ENCODE results near the gene MARVELD1.
"Not testable (repeated sequence)": the region's sequence is repeated elsewhere in the genome, so short reads cannot be mapped to it uniquely, and the experiment has no call there.

Gene MARVELD1

DNA sequence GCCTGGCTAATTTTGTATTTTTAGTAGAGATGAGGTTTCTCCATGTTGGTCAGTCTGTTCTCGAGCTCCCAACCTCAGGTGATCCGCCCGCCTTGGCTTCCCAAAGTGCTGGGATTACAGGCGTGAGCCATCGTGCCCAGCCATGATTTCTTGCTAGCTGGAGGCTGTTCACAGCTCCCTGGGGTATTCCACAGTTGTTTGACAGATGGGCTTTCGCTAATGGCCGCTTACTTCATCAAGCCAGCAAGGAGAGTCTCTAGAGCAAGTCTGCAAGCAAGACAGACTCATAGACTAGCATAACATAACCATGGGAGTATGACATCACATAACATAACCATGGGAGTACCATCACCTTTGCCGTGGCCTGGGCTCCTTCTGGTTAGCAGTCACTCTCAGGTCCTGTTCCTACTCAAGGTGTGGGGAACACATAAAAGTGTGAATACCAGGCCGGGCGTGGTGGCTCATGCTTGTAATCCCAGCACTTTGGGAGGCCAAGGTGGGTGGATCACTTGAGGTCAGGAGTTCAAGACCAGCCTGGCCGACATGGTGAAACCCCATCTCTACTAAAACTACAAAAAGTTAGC lies 15.4 kb upstream of the MARVELD1 start:
- DNase-seq: not testable (repeated sequence)

DNA sequence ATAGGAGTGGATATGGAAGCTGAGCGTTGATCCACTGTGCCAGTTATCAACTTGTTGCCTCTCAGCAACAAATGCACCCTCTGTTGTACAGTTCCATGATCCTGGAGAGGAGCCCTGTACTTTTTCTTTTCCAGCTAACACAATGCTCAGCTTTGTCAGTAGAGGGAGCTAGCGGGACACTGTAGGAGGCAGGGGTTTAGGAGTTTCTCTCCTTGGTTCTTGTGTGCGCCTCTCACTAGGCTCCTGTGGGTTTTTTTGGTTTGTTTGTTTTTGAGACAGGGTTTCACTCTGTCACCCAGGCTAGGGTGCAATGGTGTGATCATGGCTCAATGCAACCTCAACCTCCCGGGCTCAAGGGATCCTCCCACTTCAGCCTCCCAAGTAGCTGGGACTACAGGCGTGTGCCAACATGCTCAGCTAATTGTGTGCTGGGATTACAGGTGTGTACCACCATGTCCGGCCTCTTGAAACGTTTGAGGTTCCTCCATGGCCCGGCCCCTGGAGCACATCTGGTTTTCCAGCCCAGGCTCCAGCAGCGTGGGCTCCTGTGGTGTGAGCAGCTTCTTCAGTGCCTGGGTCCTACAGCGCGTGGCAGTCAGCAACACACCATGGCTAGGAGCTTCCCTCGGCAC lies 12.0 kb upstream of the MARVELD1 start:
- DNase-seq: peak; percentile 86

DNA sequence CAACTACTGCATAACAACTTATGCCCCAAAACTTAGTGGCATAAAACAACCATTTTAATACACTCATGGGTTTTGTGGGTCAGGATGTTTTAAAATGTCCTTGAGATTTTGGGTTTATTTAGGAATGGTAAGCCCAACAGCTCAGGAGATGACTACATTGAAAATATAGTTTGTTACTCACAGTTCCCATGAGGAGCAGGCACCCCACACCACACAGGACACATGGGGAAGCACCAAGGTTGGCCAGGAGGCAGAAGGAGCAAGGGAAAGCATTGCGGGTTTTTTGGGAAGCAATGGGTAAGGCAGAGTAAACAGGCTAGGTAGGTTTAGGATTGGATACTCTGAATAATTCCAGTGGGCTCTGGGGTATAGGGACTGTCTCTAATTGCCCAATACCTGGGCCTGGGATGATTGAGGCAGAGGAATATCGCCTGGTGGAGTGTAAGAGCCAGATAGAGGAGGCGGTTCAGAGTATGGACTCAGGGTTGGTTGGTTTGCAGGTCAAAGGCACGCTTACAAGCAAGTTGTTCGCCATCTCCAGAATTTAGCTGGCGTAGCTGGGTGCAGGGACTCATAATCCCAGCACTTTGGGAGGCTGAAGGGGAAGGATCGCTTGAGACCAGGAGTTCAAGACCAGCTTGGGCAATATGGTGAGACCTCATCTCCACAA lies 10.0 kb upstream of the MARVELD1 start:
- no peak for DNase-seq

DNA sequence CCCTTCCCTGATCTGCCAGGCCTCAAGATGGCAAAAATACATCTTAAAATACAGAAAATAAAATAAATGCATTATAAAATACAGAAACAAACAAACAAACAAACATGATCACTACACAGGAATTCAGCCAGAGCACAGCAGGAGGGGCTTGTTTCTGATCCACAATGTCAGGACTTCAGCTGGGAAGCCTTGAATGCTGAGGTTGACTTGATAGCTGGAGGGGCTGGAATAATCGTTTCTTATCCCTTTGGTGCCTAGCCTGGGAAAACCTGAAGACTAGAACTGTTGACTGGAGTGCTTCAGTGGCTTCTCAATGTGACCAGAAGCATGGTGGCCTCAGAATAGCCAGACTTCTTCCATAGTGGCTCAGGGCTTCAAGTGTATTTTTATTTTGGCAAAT lies 9.2 kb upstream of the MARVELD1 start:
- no peak for DNase-seq

DNA sequence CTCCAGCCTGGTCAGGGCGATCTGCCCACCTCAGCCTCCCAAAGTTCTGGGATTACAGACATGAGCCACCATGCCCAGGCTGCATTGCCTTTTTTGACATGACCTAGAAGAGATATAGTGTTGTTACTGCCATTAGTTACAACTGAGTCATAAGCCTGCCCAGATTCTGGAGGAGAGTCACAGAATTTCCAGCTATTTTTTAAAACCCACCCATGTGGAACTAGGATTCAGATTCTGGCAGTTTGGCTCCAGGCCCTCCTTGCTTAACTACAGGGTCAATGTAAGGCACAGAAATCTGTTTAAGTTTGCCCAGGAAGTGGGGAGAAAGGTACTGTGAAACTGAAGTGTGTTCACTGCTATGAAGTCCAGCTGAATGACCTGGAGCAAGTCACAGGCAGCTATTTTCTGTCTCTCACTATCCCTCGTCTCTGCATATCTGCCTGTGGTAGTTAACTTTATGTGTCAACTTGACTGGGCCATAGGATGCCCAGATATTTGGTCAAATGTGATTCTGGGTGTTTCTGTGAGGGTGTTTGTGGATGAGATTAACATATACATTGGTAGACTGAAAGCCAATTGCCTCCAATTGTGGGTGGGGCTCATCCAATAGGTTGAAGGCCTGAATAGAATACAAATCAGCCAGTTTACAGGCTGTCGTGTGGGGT lies 8.4 kb upstream of the MARVELD1 start:
- no peak for DNase-seq

DNA sequence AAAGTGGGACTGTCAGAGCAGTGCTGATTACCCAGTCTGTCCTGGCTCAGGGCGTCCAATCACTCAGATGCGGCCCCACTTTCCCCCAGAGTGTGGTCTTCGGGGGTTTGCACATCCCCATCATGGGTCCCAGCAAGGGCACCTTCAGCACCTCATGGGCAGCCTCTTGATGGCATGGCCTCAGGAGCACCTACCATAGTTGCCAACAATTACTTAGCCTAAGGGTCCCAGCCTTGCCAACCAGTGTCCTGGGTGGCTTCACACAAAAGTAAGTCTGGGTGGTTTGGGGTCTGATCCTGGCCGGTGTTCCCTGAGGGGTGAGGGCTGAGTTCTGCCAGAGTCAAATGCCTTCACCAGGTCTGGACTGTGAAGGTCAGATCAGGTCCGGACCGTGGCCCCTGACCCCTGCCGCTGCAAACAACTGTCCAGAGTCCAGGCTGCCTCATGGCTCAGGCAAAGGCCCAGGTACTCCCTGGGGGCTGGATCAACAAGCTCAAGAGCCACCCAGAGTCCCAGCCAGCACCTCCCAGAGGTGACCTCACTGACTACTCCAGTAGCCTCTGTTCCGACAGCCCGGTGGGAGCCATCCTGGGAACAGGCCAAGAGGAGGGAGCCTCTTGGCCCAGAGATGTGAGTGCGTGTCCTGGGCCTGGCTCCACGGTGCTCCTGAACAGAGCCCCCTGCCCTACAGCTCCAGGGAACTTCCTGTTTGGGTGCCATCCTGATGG lies 6.2 kb upstream of the MARVELD1 start:
- DNase-seq: no peak

DNA sequence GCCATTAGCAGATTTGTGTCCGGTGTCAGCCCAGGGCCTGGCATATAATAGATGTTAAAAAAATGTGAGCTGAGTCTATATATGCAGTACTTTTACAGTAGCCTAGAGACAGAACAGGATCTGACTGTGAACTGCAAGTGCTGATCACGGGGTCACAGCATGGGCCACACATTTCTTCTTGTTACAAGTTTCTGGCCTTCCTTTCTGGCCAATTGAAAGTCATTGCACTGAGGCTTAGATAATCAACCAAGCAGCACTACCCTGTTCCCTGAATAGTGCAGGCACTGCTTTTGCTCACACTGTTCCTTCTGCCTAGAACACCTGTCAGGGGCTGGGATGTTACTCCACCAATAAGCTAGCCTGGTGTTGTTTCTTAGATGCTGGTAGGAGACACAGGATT lies 5.4 kb upstream of the MARVELD1 start:
- no peak for DNase-seq

DNA sequence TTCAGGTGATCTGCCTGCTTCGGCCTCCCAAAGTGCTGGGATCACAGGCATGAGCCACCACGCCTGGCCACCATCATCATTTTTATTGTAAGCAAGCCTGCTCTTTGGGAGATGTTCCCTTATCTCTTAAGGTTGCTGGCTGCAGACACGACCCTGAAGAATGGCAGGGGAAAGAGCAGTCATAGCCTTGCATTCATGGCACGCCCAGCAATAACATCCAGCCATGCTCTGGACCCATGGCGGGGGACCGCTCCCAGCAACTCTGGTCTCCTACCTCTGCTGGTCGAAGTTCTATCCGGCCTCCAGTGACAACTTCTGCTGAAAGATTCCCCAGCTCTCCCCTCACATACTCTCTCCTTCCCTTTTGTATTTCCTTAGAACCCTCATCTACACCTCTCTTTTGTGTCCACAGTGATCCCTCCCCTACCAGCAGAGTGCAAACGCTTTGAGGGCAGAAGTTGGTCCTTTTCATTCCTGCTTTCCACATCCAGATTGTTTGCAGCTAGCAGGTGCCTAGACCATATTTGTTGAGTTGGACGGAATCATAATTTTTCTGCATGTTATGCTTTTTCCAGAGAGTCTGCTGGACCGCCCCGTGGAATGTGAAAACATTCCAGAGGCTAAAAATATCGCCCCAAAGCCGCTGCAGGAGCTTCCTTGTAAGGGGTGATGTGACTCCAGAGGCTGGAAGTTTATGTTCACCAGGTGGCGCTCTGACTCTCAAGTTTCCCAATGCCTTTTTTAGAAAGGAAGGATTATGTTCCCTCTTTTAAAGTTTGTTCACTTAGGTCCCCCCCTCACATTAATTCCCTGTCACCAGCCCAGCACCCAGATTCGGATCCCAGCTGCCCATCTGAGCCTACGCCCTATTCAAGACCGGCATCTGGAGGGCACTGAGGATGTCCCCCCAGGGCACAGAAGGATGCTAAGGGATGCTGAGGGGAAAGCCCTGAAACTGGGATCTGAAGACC lies 4.3 kb upstream of the MARVELD1 start:
- peak; percentile 69 for DNase-seq

DNA sequence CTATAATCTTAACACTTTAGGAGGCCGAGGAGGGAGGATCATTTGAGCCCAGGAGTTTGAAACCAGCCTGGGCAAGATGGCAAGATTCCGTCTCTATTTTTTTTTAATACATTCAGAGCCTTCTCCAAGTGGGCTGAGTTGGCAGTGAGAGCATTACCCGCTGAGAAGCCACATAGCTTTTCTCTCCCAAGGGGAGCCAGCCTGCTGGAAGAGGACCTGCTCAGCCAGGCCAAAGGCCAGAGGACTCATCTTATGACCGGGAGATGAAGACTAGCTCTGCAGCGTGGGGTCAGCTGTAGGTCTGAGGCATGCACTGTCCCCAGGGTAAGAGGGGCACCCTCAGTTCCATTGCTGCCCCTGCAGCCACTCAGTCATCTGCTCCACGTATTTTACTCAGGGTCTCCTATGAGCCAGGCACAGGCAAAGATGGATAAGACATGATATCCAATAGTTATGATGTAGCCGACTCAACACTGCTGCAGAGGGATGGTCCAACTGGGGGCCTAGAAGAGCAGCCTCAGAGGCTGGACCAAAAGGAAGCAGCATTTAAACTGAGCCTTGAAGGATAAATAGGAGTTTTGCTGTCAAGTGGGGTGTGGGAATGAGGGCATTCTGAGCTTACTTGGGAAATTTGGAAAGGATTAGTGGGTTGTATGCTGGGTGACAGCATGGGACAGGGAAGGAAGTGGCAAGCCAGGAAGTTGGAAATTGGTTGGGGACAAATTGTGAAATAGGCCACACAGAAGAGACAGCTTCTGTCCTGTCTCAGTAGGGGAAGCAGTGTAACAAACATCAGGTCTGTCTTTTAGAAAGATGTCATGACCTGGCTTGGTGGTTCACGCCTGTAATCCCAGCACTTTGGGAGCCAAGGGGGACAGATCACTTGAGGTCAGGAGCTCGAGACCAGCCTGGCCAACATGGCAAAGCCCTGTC lies 1.6 kb upstream of the MARVELD1 start:
- DNase-seq: no peak

DNA sequence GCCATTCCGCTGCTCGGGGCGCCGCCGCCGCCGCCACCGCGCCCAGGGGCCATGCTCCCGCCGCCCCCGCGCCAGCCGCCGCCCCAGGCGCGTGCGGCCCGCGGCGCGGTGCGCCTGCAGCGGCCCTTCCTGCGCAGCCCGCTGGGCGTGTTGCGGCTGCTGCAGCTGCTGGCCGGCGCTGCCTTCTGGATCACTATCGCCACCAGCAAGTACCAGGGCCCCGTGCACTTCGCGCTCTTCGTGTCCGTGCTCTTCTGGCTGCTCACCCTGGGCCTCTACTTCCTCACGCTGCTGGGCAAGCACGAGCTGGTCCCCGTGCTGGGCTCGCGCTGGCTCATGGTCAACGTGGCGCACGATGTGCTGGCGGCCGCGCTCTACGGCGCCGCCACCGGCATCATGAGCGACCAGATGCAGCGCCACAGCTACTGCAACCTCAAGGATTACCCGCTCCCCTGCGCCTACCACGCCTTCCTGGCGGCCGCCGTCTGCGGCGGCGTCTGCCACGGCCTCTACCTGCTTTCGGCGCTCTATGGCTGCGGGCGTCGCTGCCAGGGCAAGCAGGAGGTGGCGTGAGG lies 383 bp downstream of the MARVELD1 start:
- DNase-seq: peak; percentile 68

DNA sequence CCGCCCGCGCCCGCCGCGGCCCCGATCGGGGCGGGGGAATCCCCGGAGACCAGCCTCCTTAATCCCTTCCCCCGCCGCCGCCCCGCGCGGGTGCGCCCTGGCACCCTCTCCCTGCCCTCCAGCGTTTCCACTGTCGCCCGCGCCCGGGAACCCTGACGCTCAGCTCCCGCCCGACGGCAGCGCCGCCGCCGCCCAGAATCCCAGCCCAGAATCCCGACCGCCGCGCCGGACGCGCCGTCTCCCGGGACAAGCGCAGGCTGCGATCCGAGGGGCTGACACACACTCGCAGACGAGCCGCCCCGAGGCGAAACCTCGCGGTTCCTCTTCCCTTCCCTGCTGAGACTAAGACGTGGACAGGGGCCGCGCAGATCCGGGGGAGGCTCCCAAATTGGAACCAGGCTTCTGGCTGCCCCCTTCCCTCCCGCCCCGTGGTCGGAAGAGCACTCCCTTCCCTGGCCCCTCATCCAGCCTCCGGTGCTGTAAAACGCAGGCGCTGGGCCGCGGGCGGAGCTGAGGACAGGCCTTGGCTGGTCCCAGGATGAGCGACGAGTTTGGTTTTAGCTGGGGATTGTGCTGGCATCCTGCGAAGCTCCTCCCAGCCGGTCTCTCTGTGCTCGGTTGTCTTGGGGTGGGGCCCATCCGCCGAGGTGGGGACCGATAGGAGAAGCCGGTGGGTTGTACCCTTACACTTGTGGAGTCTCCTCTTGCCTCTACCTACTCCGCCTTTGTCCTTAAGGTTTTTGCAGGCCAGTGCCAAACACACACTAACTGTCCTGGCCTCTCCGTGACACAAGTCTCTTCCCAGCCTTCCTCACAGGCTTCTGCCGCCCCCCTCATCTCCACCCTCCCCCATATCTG lies 1.1 kb downstream of the MARVELD1 start:
- peak; percentile 76 for DNase-seq

DNA sequence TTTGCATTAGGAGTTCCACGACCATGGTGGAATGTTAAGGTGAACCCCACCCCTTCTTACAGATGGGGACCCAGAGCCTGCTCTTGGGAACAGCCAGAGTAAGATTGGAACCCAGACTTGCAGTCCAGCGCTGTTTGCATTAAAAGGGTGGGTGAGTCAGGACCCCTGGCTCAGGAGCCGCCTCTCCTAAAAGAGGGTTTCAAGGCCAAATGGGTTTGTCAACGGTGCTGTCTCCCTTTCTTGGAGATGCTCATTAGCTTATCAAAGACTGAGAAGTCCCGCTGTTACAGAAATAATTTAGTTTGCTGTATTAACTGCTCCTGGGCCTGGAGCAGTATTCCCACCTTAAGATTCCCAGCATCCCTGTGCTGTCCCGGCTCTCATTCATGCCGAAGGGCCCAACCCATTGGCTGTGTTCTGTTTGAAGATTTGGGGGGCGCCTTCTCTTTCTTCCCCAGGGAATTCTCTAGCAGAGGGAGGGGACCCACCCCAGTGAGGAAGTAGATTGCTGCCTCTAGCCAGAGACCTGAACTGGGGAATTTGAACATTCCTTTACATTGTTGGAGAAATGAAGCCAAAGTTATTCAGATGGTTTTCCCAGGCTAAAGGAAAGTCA lies 1.8 kb downstream of the MARVELD1 start:
- DNase-seq: no peak

DNA sequence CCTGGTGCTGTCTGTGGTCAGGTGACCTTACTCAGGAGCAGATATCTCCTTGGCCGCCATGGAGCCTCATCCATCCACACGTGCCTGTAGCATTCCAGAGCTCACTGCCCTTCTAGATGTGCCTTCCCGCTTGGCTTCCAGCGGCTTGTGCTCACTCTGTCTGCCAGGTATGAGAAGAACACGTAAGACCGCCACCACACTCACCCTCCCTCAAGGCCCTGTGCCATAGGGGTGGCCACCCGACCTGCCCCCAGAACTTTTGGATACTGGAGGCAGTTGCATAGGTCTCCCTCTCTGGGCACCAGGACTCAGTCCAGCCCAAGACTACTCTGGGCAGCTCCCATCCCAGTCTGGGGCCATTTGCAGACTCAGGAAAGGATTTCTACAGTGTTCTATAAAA lies 4.1 kb downstream of the MARVELD1 start:
- no peak for DNase-seq

DNA sequence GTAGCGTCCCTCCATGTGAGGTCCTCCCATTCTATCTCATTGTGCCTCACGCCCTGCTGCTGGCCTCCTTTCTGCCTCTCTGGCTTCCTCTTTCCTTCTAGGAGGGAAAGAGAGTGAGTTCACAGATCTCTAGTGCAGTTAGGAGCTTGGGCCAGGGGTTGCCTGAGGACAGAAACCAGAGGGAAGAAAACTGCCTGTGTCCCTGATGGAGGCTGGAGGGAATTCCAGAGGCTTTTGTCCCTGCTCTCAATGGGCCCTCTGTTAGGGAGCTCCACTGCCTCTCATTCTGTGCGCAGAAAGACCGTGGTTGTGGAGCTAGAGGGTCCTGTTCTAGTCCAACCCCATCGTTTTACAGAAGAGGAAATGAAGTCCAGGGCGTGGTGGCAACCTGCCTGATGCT lies 4.6 kb downstream of the MARVELD1 start:
- no peak for DNase-seq

DNA sequence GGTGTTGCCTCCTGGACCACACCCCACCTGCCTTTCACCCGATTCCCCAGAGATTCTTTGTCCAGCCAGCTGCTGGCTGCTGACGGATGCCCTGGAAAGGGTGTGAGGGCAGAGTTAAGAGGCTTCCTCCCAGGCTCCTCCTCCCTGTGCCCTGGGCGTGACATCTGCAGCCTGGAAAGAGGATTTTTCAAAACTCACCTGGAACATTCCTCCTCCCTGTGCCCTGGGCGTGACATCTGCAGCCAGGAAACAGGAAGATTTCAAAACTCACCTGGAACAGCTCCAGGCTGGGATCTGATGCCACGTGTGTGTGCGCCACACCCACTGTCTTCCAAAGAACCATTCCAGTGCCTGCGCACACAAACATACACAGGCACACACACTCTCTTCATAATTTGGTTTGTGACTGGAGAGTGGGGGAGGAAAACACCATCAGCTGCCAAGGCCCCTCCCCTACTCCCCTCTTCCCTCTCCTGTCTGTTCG lies 5.2 kb downstream of the MARVELD1 start:
- no peak for DNase-seq

DNA sequence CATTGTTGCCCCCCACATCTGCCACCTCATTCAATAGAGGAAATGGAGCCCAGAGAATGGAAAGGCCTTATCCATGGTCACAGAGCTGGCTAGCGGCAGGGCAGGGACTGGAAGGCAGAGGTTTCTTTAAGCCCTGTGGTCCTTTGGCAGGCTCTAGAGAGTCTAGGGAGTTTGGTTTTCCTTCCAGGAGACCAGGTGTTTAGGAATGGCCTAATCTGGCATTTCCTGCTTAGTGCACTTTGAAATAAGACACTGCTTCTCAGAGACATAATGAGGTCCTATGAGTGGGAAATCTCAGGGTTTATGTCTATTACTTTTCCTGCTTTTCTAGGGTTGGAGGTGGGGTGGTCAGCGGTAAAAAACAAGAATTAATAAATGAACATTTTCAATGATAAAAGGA lies 6.1 kb downstream of the MARVELD1 start:
- no peak for DNase-seq

DNA sequence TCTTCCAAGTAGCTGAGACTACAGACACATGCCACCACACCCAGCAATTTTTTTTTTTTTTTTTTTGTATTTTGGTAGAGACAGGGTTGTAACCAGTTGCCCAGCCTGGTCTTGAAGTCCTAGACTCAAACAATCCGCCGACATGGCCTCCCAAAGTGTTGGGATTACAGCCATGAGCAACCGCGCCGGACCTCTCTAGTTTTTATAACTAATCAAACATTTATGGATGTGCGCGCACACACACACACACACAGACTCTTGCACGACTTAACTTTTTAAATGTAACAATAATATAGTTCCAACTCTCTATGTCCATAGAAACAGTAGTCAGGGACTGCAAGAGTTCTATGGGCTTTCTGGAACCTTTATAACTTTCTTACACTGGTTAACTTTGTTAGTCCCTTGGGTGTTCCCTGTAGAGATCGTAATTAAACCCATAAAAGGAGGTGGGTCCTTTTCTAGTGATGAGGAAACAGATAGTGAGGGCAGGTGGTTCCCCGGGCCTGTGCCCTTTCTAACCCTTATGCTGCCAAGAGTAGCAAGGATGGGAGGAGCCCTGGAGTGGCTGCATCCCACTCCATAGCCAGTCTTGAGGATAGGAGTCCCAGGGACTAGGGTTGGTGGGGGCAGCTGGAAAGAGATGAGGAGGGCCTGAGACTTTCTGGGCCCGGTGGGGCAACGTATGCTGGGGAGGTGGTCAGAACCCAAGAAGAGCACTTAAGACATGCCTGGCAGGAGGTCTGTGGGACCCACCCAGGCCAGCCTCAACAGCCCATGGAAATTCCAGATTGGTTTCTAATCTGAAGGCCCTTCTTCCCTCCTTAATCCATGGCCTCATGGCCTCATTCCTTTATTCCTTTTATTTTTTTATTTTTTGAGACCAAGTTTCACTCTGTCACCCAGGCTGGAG lies 8.6 kb downstream of the MARVELD1 start:
- no peak for DNase-seq

DNA sequence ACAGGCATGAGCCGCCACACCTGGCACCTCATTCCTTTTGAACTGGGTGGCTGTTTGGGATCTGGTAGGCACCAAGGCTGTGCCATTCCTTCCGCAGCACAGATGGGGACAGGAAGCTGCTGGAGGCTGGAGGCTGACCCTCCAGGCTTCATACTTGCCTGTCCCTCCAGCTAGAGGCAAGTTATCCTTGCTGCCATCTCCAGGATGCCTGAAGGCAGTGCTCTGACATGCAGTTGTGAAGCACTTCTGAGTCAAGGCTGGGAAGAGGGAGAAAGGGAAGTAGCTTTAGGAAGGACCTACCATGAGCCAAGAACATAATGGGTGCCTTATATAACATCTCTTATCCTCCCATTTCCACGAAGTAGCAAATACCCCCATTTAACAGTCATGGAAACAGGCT lies 9.5 kb downstream of the MARVELD1 start:
- no peak for DNase-seq
